Endothelial cell of umbilical vein (primary cell): ENCODE data around the gene MINDY4. TPM values are rescaled to one million over a fixed set of nuclear protein-coding genes. Genes with fewer than 3 reads are reported as not detected.

Source experiments
- BruUV-seq: library from RNA; stranded (reverse); fragments of 400-500 nt; replicated peaks from 2 replicates; lab custom pipeline; 2021; lab: Mats Ljungman, UMichigan
- CTCF ChIA-PET: fragments of 300-600, 350-600 bp; sonication (Branson Sonifier 250); formaldehyde crosslinking; loops from one replicate; lab custom pipeline; 2021; ENCODE audit warnings: antibody characterized with exemption, inconsistent platforms; lab: Charles Lee
- POLR2A ChIA-PET: fragments of 300-600, 350-600 bp; sonication (Branson Sonifier 250); formaldehyde crosslinking; loops from one replicate; lab custom pipeline; 2021; ENCODE audit warnings: antibody characterized with exemption, inconsistent platforms; lab: Charles Lee
- DNase-seq: peaks from one replicate; pipeline ENCODE4 v3.0.0-alpha.2; 2011; ENCODE audit warnings: low read depth, low spot score
- FAIRE-seq: peaks from 2 replicates; lab custom pipeline; 2011; peaks lifted over from hg19 to GRCh38; lab: Jason Lieb, UNC
- H2AFZ ChIP-seq: 2 replicates; pipeline ENCODE4 v1.6.0; 2012; ENCODE audit warnings: low read depth, low read length, control low read depth, inconsistent platforms
- H3K27ac ChIP-seq: 2 replicates; pipeline ENCODE4 v1.5.1; 2011; ENCODE audit warnings: low read depth, mild to moderate bottlenecking, control low read depth, low read length, moderate library complexity; ENCODE audit not compliant: insufficient read depth
- H3K27me3 ChIP-seq, 2 experiments: 2 replicates each; pipeline versions ENCODE4 v1.6.0 to v1.6.1; 2011; ENCODE audit warnings: low read length in 2 of 2, mixed read lengths in 1 of 2; ENCODE audit not compliant: control insufficient read depth in 2 of 2, insufficient read depth in 2 of 2
- H3K36me3 ChIP-seq, 2 experiments: 2 replicates in 1 of 2; 3 replicates in 1 of 2; pipeline ENCODE4 v1.5.1; 2011; ENCODE audit warnings: low read length in 2 of 2, mild to moderate bottlenecking in 1 of 2, moderate library complexity in 1 of 2; ENCODE audit not compliant: control insufficient read depth in 2 of 2, insufficient read depth in 2 of 2; ENCODE audit errors: extremely low read depth in 1 of 2
- H3K4me1 ChIP-seq: 3 replicates; pipeline ENCODE4 v1.5.1; 2011; ENCODE audit warnings: mild to moderate bottlenecking, low read length; ENCODE audit not compliant: control insufficient read depth, insufficient read depth; ENCODE audit errors: extremely low read depth
- H3K4me2 ChIP-seq: 2 replicates; pipeline ENCODE4 v1.6.1; 2011; ENCODE audit warnings: low read length, control low read depth, mixed read lengths; ENCODE audit not compliant: insufficient read depth
- H3K4me3 ChIP-seq, 3 experiments: fragments of 200-600 bp in 1 of 3; sonication (generic), shearing (Covaris generic) in 1 of 3; replicated peaks in 1 of 3; 2 replicates each; pipeline ENCODE4 v1.5.1; 2011 to 2016; ENCODE audit warnings: control low read depth in 3 of 3, low read length in 3 of 3, mild to moderate bottlenecking in 2 of 3, inconsistent platforms in 1 of 3, low read depth in 1 of 3, moderate library complexity in 1 of 3; ENCODE audit not compliant: insufficient read depth in 1 of 3
- H3K79me2 ChIP-seq: 2 replicates; pipeline ENCODE4 v1.6.0; 2012; ENCODE audit warnings: low read length, inconsistent platforms; ENCODE audit not compliant: control insufficient read depth, insufficient read depth
- H3K9ac ChIP-seq: replicated peaks from 2 replicates; pipeline ENCODE3; 2011; ENCODE audit warnings: low read length, control low read depth; ENCODE audit not compliant: insufficient read depth; ENCODE audit errors: extremely low read depth
- H3K9me1 ChIP-seq: replicated peaks from 3 replicates; pipeline ENCODE4 v1.6.0; 2011; ENCODE audit warnings: mild to moderate bottlenecking, low read length; ENCODE audit not compliant: control insufficient read depth, insufficient read depth; ENCODE audit errors: extremely low read depth
- H3K9me3 ChIP-seq: replicated peaks from 2 replicates; pipeline ENCODE4 v1.5.1; 2012; ENCODE audit warnings: low read length, inconsistent platforms; ENCODE audit not compliant: control insufficient read depth, insufficient read depth
- H4K20me1 ChIP-seq: replicated peaks from 2 replicates; pipeline ENCODE3; 2011; ENCODE audit warnings: mild to moderate bottlenecking, low read length; ENCODE audit not compliant: control insufficient read depth, insufficient read depth; ENCODE audit errors: extremely low read depth
- EZH2 ChIP-seq: IDR thresholded peaks from 2 replicates; pipeline ENCODE4 v1.6.1; 2012; ENCODE audit warnings: borderline replicate concordance, low read depth, mild to moderate bottlenecking, moderate library complexity, low read length, inconsistent platforms; ENCODE audit not compliant: severe bottlenecking
- FOS ChIP-seq: IDR thresholded peaks from 2 replicates; pipeline ENCODE4 v1.6.1; 2011; ENCODE audit warnings: mild to moderate bottlenecking, low read length, moderate library complexity, borderline replicate concordance; ENCODE audit not compliant: insufficient read depth
- JUN ChIP-seq: IDR thresholded peaks from 2 replicates; pipeline ENCODE4 v1.6.1; 2011; ENCODE audit warnings: borderline replicate concordance, low read depth; ENCODE audit not compliant: insufficient read length, insufficient read depth
- dilution Hi-C: fragments of 300-500 bp; cut with MboI; formaldehyde crosslinking; loops from one replicate; pipeline ENCODE4 v1.15.0; 2019; ENCODE audit warnings: low sequenced_read_pairs; ENCODE audit not compliant: extremely low pct_ligation_motif_present
- intact Hi-C: fragments of 100-400 bp; cut with micrococcal nuclease; formaldehyde crosslinking; loops from one replicate; pipeline ENCODE4 v1.10.0; 2022
- polyA plus RNA-seq, 4 experiments: library from polyadenylated mRNA; depleted of rRNA in 3 of 4; stranded (reverse) in 3 of 4; unstranded in 1 of 4; fragments of >200 nt; gene quantifications; 2 replicates each; pipeline versions ENCODE4 v1.2.1 to v1.2.3, GENCODE V29; 2011 to 2012; ENCODE audit warnings: missing spikeins in 1 of 4
- total RNA-seq: library from RNA; stranded (reverse); gene quantifications from 2 replicates; pipeline ENCODE4 v1.2.3, GENCODE V29; 2021
- TF ChIP-seq, protein P1 (sequence below), 2 donors: IDR thresholded peaks; 1 replicate in 1 of 2; 2 replicates in 1 of 2; pipeline ENCODE4 v1.5.1; 2011; ENCODE audit warnings: low read length in 2 of 2, mild to moderate bottlenecking in 2 of 2, moderate library complexity in 2 of 2, control low read depth in 1 of 2, inconsistent platforms in 1 of 2, low read depth in 1 of 2; ENCODE audit not compliant: insufficient read depth in 1 of 2; ENCODE audit errors: extremely low read depth in 1 of 2

MINDY4 gene
- total and polyA plus RNA-seq, 2 donors (not counting 3 experiments of a cell fraction or from before 2014, with no cell fraction given), result 2.2 to 4.7 TPM

DNA sequence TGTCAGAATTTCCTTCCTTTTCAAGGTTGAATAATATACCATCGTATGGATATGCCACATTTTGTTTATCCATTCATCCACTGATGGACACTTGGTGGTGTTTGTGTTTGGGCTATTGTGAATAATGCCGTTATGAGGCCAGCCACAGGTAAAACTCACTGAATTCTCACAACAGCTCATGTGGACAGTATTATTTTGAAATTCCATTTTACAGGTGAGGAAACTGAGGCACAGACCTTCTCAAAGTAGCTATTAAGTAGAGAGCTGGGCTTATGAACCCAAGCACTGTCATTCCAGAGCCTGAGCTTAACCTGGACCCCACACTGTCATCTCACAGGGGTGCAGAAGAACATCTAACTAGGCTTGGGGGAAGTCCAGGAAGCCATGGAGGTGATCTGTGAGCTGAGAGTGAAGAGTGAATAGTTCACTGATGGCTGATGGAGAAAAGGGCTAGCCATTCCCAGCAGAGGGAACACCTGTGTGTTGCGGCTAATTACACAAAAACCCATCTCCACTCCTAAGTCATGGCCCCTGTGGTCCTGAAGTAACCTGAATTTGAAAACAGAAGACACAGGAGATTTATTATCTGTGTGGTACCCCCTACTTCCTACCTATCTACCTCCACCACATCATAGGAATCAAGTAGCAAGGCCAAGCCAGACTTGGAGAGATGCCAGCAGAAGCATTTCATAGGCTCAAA, 10.6 kb upstream of the MINDY4 start:
- no peak overlapping the region for H3K9ac ChIP-seq
- ChIA-PET POLR2A (no interaction called here), CTCF (interaction anchor here (1.3 kb wide), 2 partner anchors 15 to 362 kb away, joined by 3 to 4 read pairs; no protein-coding TSS in a partner anchor)
- FAIRE-seq (no peak), DNase-seq (no peak)
- H3K4me3 ChIP-seq, result no peak overlapping the region
- H3K27ac ChIP-seq, result no peak overlapping the region
- no peaks in the 10 kb centered on the region for H3K79me2 ChIP-seq
- peaks cover 34 to 36% of the 10 kb centered on the region in 2 experiments for H3K27me3 ChIP-seq
- H2AFZ ChIP-seq, result no peak overlapping the region
- no peaks in the 10 kb centered on the region for H3K36me3 ChIP-seq
- no peaks in the 10 kb centered on the region for H3K9me1 ChIP-seq
- H4K20me1 ChIP-seq, result no peaks in the 10 kb centered on the region
- dilution Hi-C loops, result no loop called here
- H3K9me3 ChIP-seq, result no peaks in the 10 kb centered on the region
- TF ChIP-seq FOS (no peak), EZH2 (no peak), JUN (no peak)
- TF ChIP-seq, protein P1, sequence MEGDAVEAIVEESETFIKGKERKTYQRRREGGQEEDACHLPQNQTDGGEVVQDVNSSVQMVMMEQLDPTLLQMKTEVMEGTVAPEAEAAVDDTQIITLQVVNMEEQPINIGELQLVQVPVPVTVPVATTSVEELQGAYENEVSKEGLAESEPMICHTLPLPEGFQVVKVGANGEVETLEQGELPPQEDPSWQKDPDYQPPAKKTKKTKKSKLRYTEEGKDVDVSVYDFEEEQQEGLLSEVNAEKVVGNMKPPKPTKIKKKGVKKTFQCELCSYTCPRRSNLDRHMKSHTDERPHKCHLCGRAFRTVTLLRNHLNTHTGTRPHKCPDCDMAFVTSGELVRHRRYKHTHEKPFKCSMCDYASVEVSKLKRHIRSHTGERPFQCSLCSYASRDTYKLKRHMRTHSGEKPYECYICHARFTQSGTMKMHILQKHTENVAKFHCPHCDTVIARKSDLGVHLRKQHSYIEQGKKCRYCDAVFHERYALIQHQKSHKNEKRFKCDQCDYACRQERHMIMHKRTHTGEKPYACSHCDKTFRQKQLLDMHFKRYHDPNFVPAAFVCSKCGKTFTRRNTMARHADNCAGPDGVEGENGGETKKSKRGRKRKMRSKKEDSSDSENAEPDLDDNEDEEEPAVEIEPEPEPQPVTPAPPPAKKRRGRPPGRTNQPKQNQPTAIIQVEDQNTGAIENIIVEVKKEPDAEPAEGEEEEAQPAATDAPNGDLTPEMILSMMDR (IDR thresholded peaks at IDR 0.05; ENCODE audit: extremely low read depth in 1 of 2, insufficient read depth in 1 of 2, low read depth in 1 of 2, low read length in 2 of 2), result no peak
- intact Hi-C loops, result no loop called here
- BruUV-seq, result no TSS peak
- no peaks in the 10 kb centered on the region for H3K4me1 ChIP-seq
- no peak overlapping the region for H3K4me2 ChIP-seq
